Astrocyte (in vitro differentiated cells and primary cell): ENCODE measurements around the gene LANCL2.

Experiments used
- EZH2 ChIP-seq: IDR thresholded peaks from 2 replicates; pipeline ENCODE4 v1.6.1; 2012; ENCODE audit warnings: mild to moderate bottlenecking, low read length, inconsistent platforms; ENCODE audit not compliant: insufficient read depth
- TF ChIP-seq, protein P1 (sequence below): IDR thresholded peaks from 2 replicates; pipeline ENCODE4 v1.5.1; 2011; ENCODE audit warnings: low read depth, mild to moderate bottlenecking, inconsistent platforms, low read length, moderate library complexity; ENCODE audit not compliant: insufficient read depth

GRCh38 chr7:55478700-55479099 is 113.6 kb downstream of the LANCL2 start:
- TF ChIP-seq, protein P1, sequence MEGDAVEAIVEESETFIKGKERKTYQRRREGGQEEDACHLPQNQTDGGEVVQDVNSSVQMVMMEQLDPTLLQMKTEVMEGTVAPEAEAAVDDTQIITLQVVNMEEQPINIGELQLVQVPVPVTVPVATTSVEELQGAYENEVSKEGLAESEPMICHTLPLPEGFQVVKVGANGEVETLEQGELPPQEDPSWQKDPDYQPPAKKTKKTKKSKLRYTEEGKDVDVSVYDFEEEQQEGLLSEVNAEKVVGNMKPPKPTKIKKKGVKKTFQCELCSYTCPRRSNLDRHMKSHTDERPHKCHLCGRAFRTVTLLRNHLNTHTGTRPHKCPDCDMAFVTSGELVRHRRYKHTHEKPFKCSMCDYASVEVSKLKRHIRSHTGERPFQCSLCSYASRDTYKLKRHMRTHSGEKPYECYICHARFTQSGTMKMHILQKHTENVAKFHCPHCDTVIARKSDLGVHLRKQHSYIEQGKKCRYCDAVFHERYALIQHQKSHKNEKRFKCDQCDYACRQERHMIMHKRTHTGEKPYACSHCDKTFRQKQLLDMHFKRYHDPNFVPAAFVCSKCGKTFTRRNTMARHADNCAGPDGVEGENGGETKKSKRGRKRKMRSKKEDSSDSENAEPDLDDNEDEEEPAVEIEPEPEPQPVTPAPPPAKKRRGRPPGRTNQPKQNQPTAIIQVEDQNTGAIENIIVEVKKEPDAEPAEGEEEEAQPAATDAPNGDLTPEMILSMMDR, result no peak
- TF ChIP-seq EZH2, result no peak
